ENCODE results near the gene PIBF1. TPM values are rescaled to one million over a fixed set of nuclear protein-coding genes. Genes with fewer than 3 reads are reported as not detected.

PIBF1 gene
- total and polyA plus RNA-seq, 10 of the 15 experiments (the other 5 are each of a cell fraction or from before 2014, with no cell fraction given), result 6.4 to 24.5 (median 11.1) TPM

DNA sequence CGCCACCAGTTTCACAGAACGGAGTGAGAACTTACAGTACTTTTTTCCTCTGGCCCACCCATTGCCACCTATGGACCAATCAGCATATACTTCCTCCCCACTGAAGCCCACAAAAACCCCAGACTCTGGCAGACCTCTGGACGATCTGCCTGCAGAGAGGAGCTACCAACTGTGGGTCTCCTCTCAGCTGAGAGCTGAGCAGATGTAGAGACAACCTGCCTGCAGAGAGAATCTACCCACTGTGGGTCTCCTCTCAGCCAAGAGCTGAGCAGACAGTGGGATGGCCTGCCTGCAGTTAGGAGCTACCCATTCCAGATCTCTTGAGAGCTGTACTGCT is 69.7 kb downstream of the PIBF1 start:
- H3K79me2 ChIP-seq (ENCODE audit: control insufficient read depth, insufficient read depth, low read length), result no peaks in the 10 kb centered on the region
- no peak overlapping the region for H3K4me3 ChIP-seq
- H3K27ac ChIP-seq (ENCODE audit: control insufficient read depth, insufficient read depth), result no peak overlapping the region
- DNase-seq (ENCODE audit: low read depth, low spot score) (no peak), ATAC-seq (no peak), FAIRE-seq (no peak)
- ChIA-PET POLR2A (no interaction called here), CTCF (no interaction called here), RAD21 (ENCODE audit: unreplicated experiment) (interaction anchor here (0.6 kb wide), 1 partner anchor 469 kb away, joined by 3 read pairs; no protein-coding TSS in a partner anchor), SMC1A (ENCODE audit: uncharacterized antibody, unreplicated experiment) (no interaction called here)
- TF ChIP-seq, protein P1, sequence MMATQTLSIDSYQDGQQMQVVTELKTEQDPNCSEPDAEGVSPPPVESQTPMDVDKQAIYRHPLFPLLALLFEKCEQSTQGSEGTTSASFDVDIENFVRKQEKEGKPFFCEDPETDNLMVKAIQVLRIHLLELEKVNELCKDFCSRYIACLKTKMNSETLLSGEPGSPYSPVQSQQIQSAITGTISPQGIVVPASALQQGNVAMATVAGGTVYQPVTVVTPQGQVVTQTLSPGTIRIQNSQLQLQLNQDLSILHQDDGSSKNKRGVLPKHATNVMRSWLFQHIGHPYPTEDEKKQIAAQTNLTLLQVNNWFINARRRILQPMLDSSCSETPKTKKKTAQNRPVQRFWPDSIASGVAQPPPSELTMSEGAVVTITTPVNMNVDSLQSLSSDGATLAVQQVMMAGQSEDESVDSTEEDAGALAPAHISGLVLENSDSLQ (IDR thresholded peaks at IDR 0.05), result no peak
- no peak for TF ChIP-seq YBX1 (IDR thresholded peaks at IDR 0.05)
- H3K27me3 ChIP-seq (replicated peaks in 1 of 2; ENCODE audit: control insufficient read depth in 2 of 2, insufficient read depth in 2 of 2, low read length in 1 of 2), result no peaks in the 10 kb centered on the region
- no peak overlapping the region for H3K9ac ChIP-seq (ENCODE audit: control insufficient read depth, insufficient read depth, low read length)
- peaks cover 3% of the 10 kb centered on the region in 2 experiments; a peak in 3 of 4 replicates for H3K36me3 ChIP-seq (ENCODE audit: control insufficient read depth in 2 of 2, insufficient read depth in 2 of 2, low read length in 1 of 2)
- H4K20me1 ChIP-seq (ENCODE audit: control insufficient read depth, insufficient read depth), result no peaks in the 10 kb centered on the region
- H3K4me1 ChIP-seq (ENCODE audit: control insufficient read depth, insufficient read depth, low read length), result no peaks in the 10 kb centered on the region
- intact Hi-C loops (cut with micrococcal nuclease; ENCODE audit: unreplicated experiment), result no loop called here
- 100% methylated on average over 3 of the region's 3 CpGs for WGBS (ENCODE audit: insufficient coverage, insufficient replicate concordance, low lambda C conversion rate, missing lambda C conversion rate)
- no peak overlapping the region for H3K4me2 ChIP-seq (ENCODE audit: control insufficient read depth, insufficient read depth)
- no peaks in the 10 kb centered on the region for H3K9me3 ChIP-seq (replicated peaks; ENCODE audit: control insufficient read depth, insufficient read depth, low read length)
- H2AFZ ChIP-seq (ENCODE audit: control insufficient read depth, low read depth, low read length), result no peak overlapping the region
- BruUV-seq (replicated peaks), result no TSS peak
- in situ Hi-C loops (cut with MboI), result no loop called here

DNA sequence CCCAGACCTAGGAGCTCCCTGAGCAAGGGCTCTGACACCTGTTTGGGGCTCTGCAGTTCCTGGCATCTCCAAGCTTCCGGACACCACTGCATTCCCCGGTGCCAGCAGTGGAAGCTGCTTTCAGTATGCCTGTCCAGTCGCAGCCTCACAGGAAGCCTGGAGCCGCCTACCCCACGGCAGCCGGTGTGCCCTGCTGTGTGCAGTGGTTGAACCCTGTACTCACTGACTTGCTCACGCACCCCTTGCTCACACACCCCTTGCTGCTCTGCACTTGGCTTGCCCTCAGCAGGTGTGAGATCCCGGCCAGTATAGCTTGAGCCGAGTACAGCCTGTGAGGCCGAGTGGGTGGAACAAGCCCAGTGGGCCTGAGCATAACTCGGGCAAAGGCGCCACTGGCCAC is 70.3 kb downstream of the PIBF1 start:
- FAIRE-seq (no peak), ATAC-seq (no peak), DNase-seq (ENCODE audit: low read depth, low spot score) (no peak)
- CTCF ChIA-PET, result no interaction called here
- in situ Hi-C loops (cut with MboI), result no loop called here
- H3K79me2 ChIP-seq (ENCODE audit: control insufficient read depth, insufficient read depth, low read length), result no peaks in the 10 kb centered on the region
- no peaks in the 10 kb centered on the region for H3K4me1 ChIP-seq (ENCODE audit: control insufficient read depth, insufficient read depth, low read length)
- H3K9ac ChIP-seq (ENCODE audit: control insufficient read depth, insufficient read depth, low read length), result no peak overlapping the region
- RAD21 ChIA-PET (ENCODE audit: unreplicated experiment), result interaction anchor here (0.6 kb wide), 1 partner anchor 470 kb away, joined by 3 read pairs; no protein-coding TSS in a partner anchor
- H4K20me1 ChIP-seq (ENCODE audit: control insufficient read depth, insufficient read depth), result no peaks in the 10 kb centered on the region
- TF ChIP-seq NRF1 (conservative IDR thresholded peaks at IDR 0.05; ENCODE audit: low read depth, low read length), result no peak
- TF ChIP-seq KLF5 (IDR thresholded peaks at IDR 0.05; ENCODE audit: partially characterized antibody), result no peak
- TF ChIP-seq SIN3A (IDR thresholded peaks at IDR 0.05; ENCODE audit: low read depth, low read length), result no peak
- TF ChIP-seq, protein P2, sequence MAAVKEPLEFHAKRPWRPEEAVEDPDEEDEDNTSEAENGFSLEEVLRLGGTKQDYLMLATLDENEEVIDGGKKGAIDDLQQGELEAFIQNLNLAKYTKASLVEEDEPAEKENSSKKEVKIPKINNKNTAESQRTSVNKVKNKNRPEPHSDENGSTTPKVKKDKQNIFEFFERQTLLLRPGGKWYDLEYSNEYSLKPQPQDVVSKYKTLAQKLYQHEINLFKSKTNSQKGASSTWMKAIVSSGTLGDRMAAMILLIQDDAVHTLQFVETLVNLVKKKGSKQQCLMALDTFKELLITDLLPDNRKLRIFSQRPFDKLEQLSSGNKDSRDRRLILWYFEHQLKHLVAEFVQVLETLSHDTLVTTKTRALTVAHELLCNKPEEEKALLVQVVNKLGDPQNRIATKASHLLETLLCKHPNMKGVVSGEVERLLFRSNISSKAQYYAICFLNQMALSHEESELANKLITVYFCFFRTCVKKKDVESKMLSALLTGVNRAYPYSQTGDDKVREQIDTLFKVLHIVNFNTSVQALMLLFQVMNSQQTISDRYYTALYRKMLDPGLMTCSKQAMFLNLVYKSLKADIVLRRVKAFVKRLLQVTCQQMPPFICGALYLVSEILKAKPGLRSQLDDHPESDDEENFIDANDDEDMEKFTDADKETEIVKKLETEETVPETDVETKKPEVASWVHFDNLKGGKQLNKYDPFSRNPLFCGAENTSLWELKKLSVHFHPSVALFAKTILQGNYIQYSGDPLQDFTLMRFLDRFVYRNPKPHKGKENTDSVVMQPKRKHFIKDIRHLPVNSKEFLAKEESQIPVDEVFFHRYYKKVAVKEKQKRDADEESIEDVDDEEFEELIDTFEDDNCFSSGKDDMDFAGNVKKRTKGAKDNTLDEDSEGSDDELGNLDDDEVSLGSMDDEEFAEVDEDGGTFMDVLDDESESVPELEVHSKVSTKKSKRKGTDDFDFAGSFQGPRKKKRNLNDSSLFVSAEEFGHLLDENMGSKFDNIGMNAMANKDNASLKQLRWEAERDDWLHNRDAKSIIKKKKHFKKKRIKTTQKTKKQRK (IDR thresholded peaks at IDR 0.05; ENCODE audit: low read depth, low read length), result no peak
- TF ChIP-seq MYC (IDR thresholded peaks at IDR 0.05; ENCODE audit: insufficient read depth, insufficient read length, insufficient replicate concordance, low read length, severe bottlenecking), result no peak
- TF ChIP-seq POU2F2 (IDR thresholded peaks at IDR 0.05; ENCODE audit: borderline replicate concordance, low read depth, low read length), result no peak
- TF ChIP-seq CHD1 (IDR thresholded peaks at IDR 0.05; ENCODE audit: low read depth, low read length), result no peak
- TF ChIP-seq RFX5 (IDR thresholded peaks at IDR 0.05; ENCODE audit: low read depth, low read length), result no peak
- TF ChIP-seq SUZ12 (IDR thresholded peaks at IDR 0.05; ENCODE audit: unreplicated experiment), result no peak
- TF ChIP-seq ZNF217 (IDR thresholded peaks at IDR 0.05), result no peak
- POLR2A ChIA-PET, result no interaction called here
- 95% methylated on average over 12 of the region's 12 CpGs for WGBS (ENCODE audit: insufficient coverage, insufficient replicate concordance, low lambda C conversion rate, missing lambda C conversion rate)
- no peak overlapping the region for H3K27ac ChIP-seq (ENCODE audit: control insufficient read depth, insufficient read depth)
- no peak overlapping the region for H3K4me3 ChIP-seq
- H3K27me3 ChIP-seq (replicated peaks in 1 of 2; ENCODE audit: control insufficient read depth in 2 of 2, insufficient read depth in 2 of 2, low read length in 1 of 2), result no peaks in the 10 kb centered on the region
- SMC1A ChIA-PET (ENCODE audit: uncharacterized antibody, unreplicated experiment), result no interaction called here
- no peak overlapping the region for H3K4me2 ChIP-seq (ENCODE audit: control insufficient read depth, insufficient read depth)
- no peak overlapping the region for H2AFZ ChIP-seq (ENCODE audit: control insufficient read depth, low read depth, low read length)
- H3K36me3 ChIP-seq (ENCODE audit: control insufficient read depth in 2 of 2, insufficient read depth in 2 of 2, low read length in 1 of 2), result peaks cover 3% of the 10 kb centered on the region in 2 experiments; a peak in 3 of 4 replicates
- no peaks in the 10 kb centered on the region for H3K9me3 ChIP-seq (replicated peaks; ENCODE audit: control insufficient read depth, insufficient read depth, low read length)
- BruUV-seq (replicated peaks), result no TSS peak
- intact Hi-C loops (cut with micrococcal nuclease; ENCODE audit: unreplicated experiment), result no loop called here

Data from GM12878 (cell line).